Measurements from ENCODE around the gene WWTR1. TPM values are rescaled to one million over a fixed set of nuclear protein-coding genes. Genes with fewer than 3 reads are reported as not detected.
A peak's percentile ranks its signal among the peaks of the same experiment; 100 is the strongest.

The WWTR1 gene
- total and polyA plus RNA-seq, 4 donors = 4.5 to 11.8 (median 9.0) TPM

DNA sequence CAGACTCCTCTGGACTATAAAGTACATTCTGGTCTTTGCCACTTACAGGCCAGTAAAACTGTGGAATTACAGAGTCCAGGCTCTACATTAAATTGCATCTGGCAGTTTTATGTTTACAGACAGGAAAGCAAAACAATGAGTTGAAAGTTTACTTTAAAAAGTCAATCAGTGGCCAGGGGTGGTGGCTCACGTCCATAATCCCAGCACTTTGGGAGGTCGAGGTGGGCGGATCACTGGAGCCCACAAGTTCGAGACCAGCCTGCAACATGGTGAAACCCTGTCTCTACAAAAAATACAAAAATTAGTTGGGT, 129.5 kb downstream of the WWTR1 start:
- H3K9me3 ChIP-seq (ENCODE audit: control insufficient read depth in 4 of 4, low read length in 3 of 4) = no peaks in the 10 kb centered on the region
- peaks cover 0 to 15% (median 9%) of the 10 kb centered on the region in 4 donors for H3K4me1 ChIP-seq (ENCODE audit: control insufficient read depth in 4 of 4, insufficient read depth in 4 of 4, low read length in 3 of 4)
- TF ChIP-seq, protein P1, sequence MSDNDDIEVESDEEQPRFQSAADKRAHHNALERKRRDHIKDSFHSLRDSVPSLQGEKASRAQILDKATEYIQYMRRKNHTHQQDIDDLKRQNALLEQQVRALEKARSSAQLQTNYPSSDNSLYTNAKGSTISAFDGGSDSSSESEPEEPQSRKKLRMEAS (IDR thresholded peaks at IDR 0.05) = no peak
- no peak for TF ChIP-seq SP1 (IDR thresholded peaks at IDR 0.05)
- TF ChIP-seq, protein P2, sequence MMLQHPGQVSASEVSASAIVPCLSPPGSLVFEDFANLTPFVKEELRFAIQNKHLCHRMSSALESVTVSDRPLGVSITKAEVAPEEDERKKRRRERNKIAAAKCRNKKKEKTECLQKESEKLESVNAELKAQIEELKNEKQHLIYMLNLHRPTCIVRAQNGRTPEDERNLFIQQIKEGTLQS (IDR thresholded peaks at IDR 0.05) = no peak
- no peak for TF ChIP-seq RXRA (IDR thresholded peaks at IDR 0.05)
- TF ChIP-seq, protein P3, sequence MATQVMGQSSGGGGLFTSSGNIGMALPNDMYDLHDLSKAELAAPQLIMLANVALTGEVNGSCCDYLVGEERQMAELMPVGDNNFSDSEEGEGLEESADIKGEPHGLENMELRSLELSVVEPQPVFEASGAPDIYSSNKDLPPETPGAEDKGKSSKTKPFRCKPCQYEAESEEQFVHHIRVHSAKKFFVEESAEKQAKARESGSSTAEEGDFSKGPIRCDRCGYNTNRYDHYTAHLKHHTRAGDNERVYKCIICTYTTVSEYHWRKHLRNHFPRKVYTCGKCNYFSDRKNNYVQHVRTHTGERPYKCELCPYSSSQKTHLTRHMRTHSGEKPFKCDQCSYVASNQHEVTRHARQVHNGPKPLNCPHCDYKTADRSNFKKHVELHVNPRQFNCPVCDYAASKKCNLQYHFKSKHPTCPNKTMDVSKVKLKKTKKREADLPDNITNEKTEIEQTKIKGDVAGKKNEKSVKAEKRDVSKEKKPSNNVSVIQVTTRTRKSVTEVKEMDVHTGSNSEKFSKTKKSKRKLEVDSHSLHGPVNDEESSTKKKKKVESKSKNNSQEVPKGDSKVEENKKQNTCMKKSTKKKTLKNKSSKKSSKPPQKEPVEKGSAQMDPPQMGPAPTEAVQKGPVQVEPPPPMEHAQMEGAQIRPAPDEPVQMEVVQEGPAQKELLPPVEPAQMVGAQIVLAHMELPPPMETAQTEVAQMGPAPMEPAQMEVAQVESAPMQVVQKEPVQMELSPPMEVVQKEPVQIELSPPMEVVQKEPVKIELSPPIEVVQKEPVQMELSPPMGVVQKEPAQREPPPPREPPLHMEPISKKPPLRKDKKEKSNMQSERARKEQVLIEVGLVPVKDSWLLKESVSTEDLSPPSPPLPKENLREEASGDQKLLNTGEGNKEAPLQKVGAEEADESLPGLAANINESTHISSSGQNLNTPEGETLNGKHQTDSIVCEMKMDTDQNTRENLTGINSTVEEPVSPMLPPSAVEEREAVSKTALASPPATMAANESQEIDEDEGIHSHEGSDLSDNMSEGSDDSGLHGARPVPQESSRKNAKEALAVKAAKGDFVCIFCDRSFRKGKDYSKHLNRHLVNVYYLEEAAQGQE (IDR thresholded peaks at IDR 0.05) = no peak
- no peak for TF ChIP-seq RAD21 (IDR thresholded peaks at IDR 0.05)
- TF ChIP-seq, protein P4, sequence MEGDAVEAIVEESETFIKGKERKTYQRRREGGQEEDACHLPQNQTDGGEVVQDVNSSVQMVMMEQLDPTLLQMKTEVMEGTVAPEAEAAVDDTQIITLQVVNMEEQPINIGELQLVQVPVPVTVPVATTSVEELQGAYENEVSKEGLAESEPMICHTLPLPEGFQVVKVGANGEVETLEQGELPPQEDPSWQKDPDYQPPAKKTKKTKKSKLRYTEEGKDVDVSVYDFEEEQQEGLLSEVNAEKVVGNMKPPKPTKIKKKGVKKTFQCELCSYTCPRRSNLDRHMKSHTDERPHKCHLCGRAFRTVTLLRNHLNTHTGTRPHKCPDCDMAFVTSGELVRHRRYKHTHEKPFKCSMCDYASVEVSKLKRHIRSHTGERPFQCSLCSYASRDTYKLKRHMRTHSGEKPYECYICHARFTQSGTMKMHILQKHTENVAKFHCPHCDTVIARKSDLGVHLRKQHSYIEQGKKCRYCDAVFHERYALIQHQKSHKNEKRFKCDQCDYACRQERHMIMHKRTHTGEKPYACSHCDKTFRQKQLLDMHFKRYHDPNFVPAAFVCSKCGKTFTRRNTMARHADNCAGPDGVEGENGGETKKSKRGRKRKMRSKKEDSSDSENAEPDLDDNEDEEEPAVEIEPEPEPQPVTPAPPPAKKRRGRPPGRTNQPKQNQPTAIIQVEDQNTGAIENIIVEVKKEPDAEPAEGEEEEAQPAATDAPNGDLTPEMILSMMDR (IDR thresholded peaks at IDR 0.05; ENCODE audit: low read depth, low read length, missing input control) = no peak
- TF ChIP-seq NR2F2 (IDR thresholded peaks at IDR 0.05) = no peak
- no peak for TF ChIP-seq HNF4G (IDR thresholded peaks at IDR 0.05)
- TF ChIP-seq TAF1 (conservative IDR thresholded peaks at IDR 0.05) = no peak
- TF ChIP-seq FOXA2 (IDR thresholded peaks at IDR 0.05) = no peak
- peak overlapping the region; percentile 29 to 33 for H3K27ac ChIP-seq (ENCODE audit: low read depth in 1 of 2, low read length in 2 of 2)
- WGBS = 45% methylated on average over 4 of the region's 4 CpGs
- H3K27me3 ChIP-seq (ENCODE audit: control insufficient read depth in 4 of 4, insufficient read depth in 4 of 4, low read length in 3 of 4) = no peaks in the 10 kb centered on the region
- no peak overlapping the region for H3K4me3 ChIP-seq (ENCODE audit: low read depth in 1 of 3, low read length in 3 of 3)
- no peak for DNase-seq (ENCODE audit: low spot score)
- no peak overlapping the region for H3K9ac ChIP-seq (ENCODE audit: low read depth in 1 of 2, low read length in 2 of 2)
- H3K36me3 ChIP-seq (ENCODE audit: control insufficient read depth in 4 of 4, insufficient read depth in 3 of 4, low read depth in 1 of 4, low read length in 3 of 4) = peaks cover 0 to 12% (median 2%) of the 10 kb centered on the region in 4 donors

DNA sequence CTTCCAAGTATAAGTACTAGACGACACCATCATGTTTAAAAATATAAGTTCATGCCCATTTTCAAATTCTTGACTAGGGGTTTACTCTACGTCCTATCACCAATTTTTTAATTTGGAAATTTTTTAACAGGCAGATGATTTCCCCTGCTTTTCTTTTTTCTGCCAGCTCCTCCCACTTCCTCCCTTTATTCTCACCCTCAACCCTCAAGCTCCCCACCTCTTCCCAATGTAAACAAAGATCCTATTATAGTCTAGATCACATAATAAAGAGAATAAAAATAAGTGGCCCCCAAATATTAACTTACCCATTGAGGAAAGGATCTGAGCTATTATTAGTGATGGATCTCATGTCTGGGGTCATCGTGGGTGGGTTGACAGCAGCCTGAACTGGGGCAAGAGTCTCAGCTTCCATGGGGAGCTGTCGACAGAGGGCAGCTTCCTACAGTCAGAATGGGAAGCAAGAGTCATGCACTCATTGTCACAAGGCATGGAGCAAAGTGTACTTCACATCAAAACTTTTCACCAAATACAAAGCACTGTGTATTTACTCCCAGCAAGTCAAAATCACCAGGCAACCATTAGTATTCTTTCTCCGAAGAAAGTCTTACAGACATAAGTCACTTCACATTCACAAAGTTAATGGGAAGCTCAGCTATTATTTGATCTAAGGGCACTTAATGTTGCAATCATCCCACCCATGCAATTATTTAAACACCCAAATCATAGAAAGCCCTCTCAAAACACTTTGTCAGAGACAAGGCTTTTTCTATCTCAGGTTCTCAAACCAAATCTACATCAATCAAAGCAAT, 130.1 kb downstream of the WWTR1 start:
- H3K36me3 ChIP-seq (ENCODE audit: control insufficient read depth in 4 of 4, insufficient read depth in 3 of 4, low read depth in 1 of 4, low read length in 3 of 4) = peaks cover 0 to 12% (median 2%) of the 10 kb centered on the region in 4 donors
- peak overlapping the region; percentile 29 to 33 for H3K27ac ChIP-seq (ENCODE audit: low read depth in 1 of 2, low read length in 2 of 2)
- no peaks in the 10 kb centered on the region for H3K9me3 ChIP-seq (ENCODE audit: control insufficient read depth in 4 of 4, low read length in 3 of 4)
- H3K27me3 ChIP-seq (ENCODE audit: control insufficient read depth in 4 of 4, insufficient read depth in 4 of 4, low read length in 3 of 4) = no peaks in the 10 kb centered on the region
- TF ChIP-seq, protein P4 (IDR thresholded peaks at IDR 0.05; ENCODE audit: low read depth, low read length, missing input control) = peak; percentile 5
- TF ChIP-seq FOXA2 (IDR thresholded peaks at IDR 0.05) (no peak), RAD21 (IDR thresholded peaks at IDR 0.05) (peak; percentile 39 to 48), TAF1 (conservative IDR thresholded peaks at IDR 0.05) (no peak), SP1 (IDR thresholded peaks at IDR 0.05) (no peak), FOXA1 (IDR thresholded peaks at IDR 0.05) (no peak)
- no peak overlapping the region for H3K4me3 ChIP-seq (ENCODE audit: low read depth in 1 of 3, low read length in 3 of 3)
- DNase-seq (ENCODE audit: low spot score) = no peak
- 56% methylated on average over 5 of the region's 5 CpGs for WGBS
- H3K9ac ChIP-seq (ENCODE audit: low read depth in 1 of 2, low read length in 2 of 2) = no peak overlapping the region
- peaks cover 0 to 12% (median 9%) of the 10 kb centered on the region in 4 donors for H3K4me1 ChIP-seq (ENCODE audit: control insufficient read depth in 4 of 4, insufficient read depth in 4 of 4, low read length in 3 of 4)

Data from liver (tissue), 9 donors.